OCI-LY3 (cell line): ENCODE results near the gene SLC6A4.

Experiments
- H2AFZ ChIP-seq: fragments of 200-600, 300-600 bp; shearing (Covaris generic); 2 replicates; pipeline ENCODE4 v1.6.0; 2014; ENCODE audit warnings: antibody characterized with exemption, low read depth, low read length
- H3K27ac ChIP-seq: fragments of 200-600, 300-600 bp; sonication (generic); 2 replicates; pipeline ENCODE4 v1.5.1; 2014; ENCODE audit warnings: mild to moderate bottlenecking, low read length, moderate library complexity, mixed read lengths
- H3K27me3 ChIP-seq: fragments of 200-600, 300-600 bp; sonication (generic); 2 replicates; pipeline ENCODE4 v1.6.1; 2014; ENCODE audit warnings: low read depth, low read length, mixed read lengths
- H3K36me3 ChIP-seq: fragments of 200-600, 300-600 bp; sonication (generic); replicated peaks from 2 replicates; pipeline ENCODE3; 2014; ENCODE audit warnings: low read depth, low read length, mixed read lengths
- H3K4me1 ChIP-seq: fragments of 300-600, 200-600 bp; sonication (generic); 2 replicates; pipeline ENCODE4 v1.6.1; 2014; ENCODE audit warnings: low read length, mixed read lengths
- H3K4me2 ChIP-seq: fragments of 200-600, 300-600 bp; sonication (generic); 2 replicates; pipeline ENCODE4 v1.6.1; 2014; ENCODE audit warnings: low read length, mixed read lengths
- H3K4me3 ChIP-seq: fragments of 300-600, 200-600 bp; sonication (generic); 2 replicates; pipeline ENCODE4 v1.5.1; 2014; ENCODE audit warnings: antibody characterized with exemption, mild to moderate bottlenecking, low read length, moderate library complexity
- H3K79me2 ChIP-seq: fragments of 300-600, 200-600 bp; shearing (Covaris generic); 2 replicates; pipeline ENCODE4 v1.6.1; 2014; ENCODE audit warnings: mild to moderate bottlenecking, low read length, mixed read lengths
- H3K9ac ChIP-seq: fragments of 300-600, 200-600 bp; shearing (Covaris generic); 2 replicates; pipeline ENCODE4 v1.6.0; 2014; ENCODE audit warnings: mild to moderate bottlenecking, low read length, moderate library complexity
- H3K9me3 ChIP-seq: fragments of 200-600, 300-600 bp; shearing (Covaris generic); 2 replicates; pipeline ENCODE4 v1.6.1; 2014; ENCODE audit warnings: low read length, mixed read lengths; ENCODE audit not compliant: insufficient read depth
- H4K20me1 ChIP-seq: fragments of 200-600, 300-600 bp; sonication (generic); 2 replicates; pipeline ENCODE4 v1.6.1; 2016; ENCODE audit warnings: low read length, mixed read lengths; ENCODE audit not compliant: insufficient read depth
- CTCF ChIP-seq: fragments of 200-600, 300-600 bp; sonication (generic); IDR thresholded peaks from 2 replicates; pipeline ENCODE4 v1.5.1; 2014; ENCODE audit warnings: antibody characterized with exemption, low read length, low read depth
- EZH2phosphoT487 ChIP-seq: fragments of 200-600 bp; shearing (Covaris generic); IDR thresholded peaks from 2 replicates; pipeline ENCODE4 v1.6.1; 2018; ENCODE audit warnings: antibody characterized with exemption, mixed run types, low read depth

SLC6A4 gene

GRCh38 chr17:30211371-30211770 is 24.1 kb downstream of the SLC6A4 start:
- Histone ChIP-seq H4K20me1 (peaks cover 17% of the 10 kb centered on the region; the same call in 1 of the 2 replicates), H3K9me3 (no peaks in the 10 kb centered on the region), H3K27me3 (peaks cover 60% of the 10 kb centered on the region), H3K4me3 (no peak overlapping the region), H3K4me1 (peaks cover 38% of the 10 kb centered on the region), H3K79me2 (no peaks in the 10 kb centered on the region), H3K4me2 (no peak overlapping the region), H3K27ac (no peak overlapping the region), H3K36me3 (no peaks in the 10 kb centered on the region), H3K9ac (no peak overlapping the region), H2AFZ (no peak overlapping the region)
- TF ChIP-seq EZH2phosphoT487 (no peak), CTCF (no peak)

- Histone ChIP-seq H3K9ac (no peak overlapping the region), H3K79me2 (no peaks in the 10 kb centered on the region), H3K4me2 (no peak overlapping the region), H3K9me3 (no peaks in the 10 kb centered on the region), H3K36me3 (no peaks in the 10 kb centered on the region), H3K4me3 (no peak overlapping the region), H3K27ac (no peak overlapping the region), H2AFZ (no peak overlapping the region), H4K20me1 (peaks cover 17% of the 10 kb centered on the region; the same call in 1 of the 2 replicates), H3K4me1 (peaks cover 38% of the 10 kb centered on the region), H3K27me3 (peaks cover 62% of the 10 kb centered on the region)
- no peak for TF ChIP-seq CTCF
- TF ChIP-seq EZH2phosphoT487, result no peak
These were observed 24.6 kb downstream of the SLC6A4 start for GRCh38 chr17:30210901-30211300.

GRCh38 chr17:30210366-30210765 is 25.1 kb downstream of the SLC6A4 start:
- Histone ChIP-seq H3K27ac (no peak overlapping the region), H3K27me3 (peaks cover 62% of the 10 kb centered on the region), H4K20me1 (peaks cover 17% of the 10 kb centered on the region; the same call in 1 of the 2 replicates), H3K79me2 (no peaks in the 10 kb centered on the region), H3K4me3 (no peak overlapping the region), H2AFZ (no peak overlapping the region), H3K4me1 (peaks cover 38% of the 10 kb centered on the region), H3K36me3 (no peaks in the 10 kb centered on the region), H3K4me2 (no peak overlapping the region), H3K9ac (no peak overlapping the region), H3K9me3 (no peaks in the 10 kb centered on the region)
- TF ChIP-seq CTCF, result no peak
- no peak for TF ChIP-seq EZH2phosphoT487

- H3K4me3 ChIP-seq, result no peak overlapping the region
- no peaks in the 10 kb centered on the region for H3K36me3 ChIP-seq
- H3K9me3 ChIP-seq, result no peaks in the 10 kb centered on the region
- H4K20me1 ChIP-seq, result peaks cover 17% of the 10 kb centered on the region; the same call in 1 of the 2 replicates
- TF ChIP-seq CTCF (no peak), EZH2phosphoT487 (no peak)
- H3K4me1 ChIP-seq, result peaks cover 38% of the 10 kb centered on the region
- H3K79me2 ChIP-seq, result no peaks in the 10 kb centered on the region
- no peak overlapping the region for H3K9ac ChIP-seq
- no peak overlapping the region for H2AFZ ChIP-seq
- H3K27me3 ChIP-seq, result peaks cover 64% of the 10 kb centered on the region
- H3K4me2 ChIP-seq, result no peak overlapping the region
- no peak overlapping the region for H3K27ac ChIP-seq
These were observed 25.6 kb downstream of the SLC6A4 start for GRCh38 chr17:30209930-30210329.
